Heart left ventricle (tissue), 16 donors: ENCODE results near the gene HOXD9. TPM values are rescaled to one million over a fixed set of nuclear protein-coding genes. Genes with fewer than 3 reads are reported as not detected.

Experiments
- ATAC-seq, 4 donors: fragments of 200-7000 bp; cut with Tn5 transposase; one replicate each; pipeline ENCODE4 v1.9.1; 2020 to 2022; ENCODE audit warnings: moderate library complexity in 4 of 4, mild to moderate bottlenecking in 3 of 4, moderate number of reproducible peaks in 1 of 4
- DNase-seq, 5 donors: peaks; one replicate each; pipeline ENCODE4 v3.0.0-alpha.2; 2020
- H3K27ac ChIP-seq, 12 donors: fragments of 200-600 bp; sonication (generic) in 4 of 12; one replicate each; pipeline versions ENCODE4 v1.5.0 to v1.8.0; 2016 to 2022; ENCODE audit warnings: mild to moderate bottlenecking in 2 of 12
- H3K27me3 ChIP-seq, 9 donors: fragments of 200-600 bp; sonication (generic) in 2 of 9; one replicate each; pipeline versions ENCODE4 v1.5.1 to v1.8.0; 2016 to 2022; ENCODE audit warnings: mild to moderate bottlenecking in 3 of 9
- H3K36me3 ChIP-seq, 9 donors: fragments of 200-600 bp; sonication (generic) in 2 of 9; one replicate each; pipeline versions ENCODE4 v1.5.0 to v1.8.0; 2018 to 2022; ENCODE audit warnings: mild to moderate bottlenecking in 2 of 9
- H3K4me1 ChIP-seq, 12 donors: fragments of 200-600 bp; sonication (generic) in 4 of 12; one replicate each; pipeline versions ENCODE4 v1.5.0 to v1.8.0; 2016 to 2022; ENCODE audit warnings: mild to moderate bottlenecking in 3 of 12
- H3K4me3 ChIP-seq, 12 donors: fragments of 200-600 bp; sonication (generic) in 4 of 12; one replicate each; pipeline versions ENCODE4 v1.5.0 to v1.8.0; 2017 to 2022; ENCODE audit warnings: mild to moderate bottlenecking in 9 of 12, moderate library complexity in 4 of 12
- H3K9me3 ChIP-seq, 12 donors: fragments of 200-600 bp; sonication (generic) in 4 of 12; one replicate each; pipeline versions ENCODE4 v1.5.0 to v1.8.0; 2016 to 2022; ENCODE audit warnings: mild to moderate bottlenecking in 1 of 12
- CTCF ChIP-seq, 12 donors: fragments of 200-600 bp; sonication (generic) in 4 of 12; IDR thresholded peaks; one replicate each; pipeline versions ENCODE4 v1.5.0 to v1.8.0; 2018 to 2022; ENCODE audit warnings: antibody characterized with exemption in 12 of 12, mild to moderate bottlenecking in 5 of 12
- POLR2A ChIP-seq, 2 donors: fragments of 450-650 bp; IDR thresholded peaks; one replicate each; pipeline ENCODE4 v1.6.1; 2017; ENCODE audit warnings: antibody characterized with exemption in 2 of 2, mild to moderate bottlenecking in 2 of 2, moderate library complexity in 2 of 2
- WGBS, 4 donors: extraction: QIAGEN DNeasy Blood & Tissue Kit in 2 of 4; methylation state at CpG; one replicate each; pipeline versions ENCODE4 v1.1.5 to v1.1.7; 2013 to 2018; 5-methylcytosine and 5-hydroxymethylcytosine counted together
- intact Hi-C, 10 donors: fragments of 100-400 bp; cut with DNase I; formaldehyde crosslinking; loops; one replicate each; pipeline versions ENCODE4 v1.11.1 to v1.14.2; 2022
- polyA plus RNA-seq, 2 donors: library from polyadenylated mRNA; stranded (reverse); fragments of 200-250 nt; gene quantifications; one replicate each; pipeline ENCODE4 v1.2.3, GENCODE V29; 2013
- total RNA-seq, 9 donors: library from RNA; depleted of rRNA in 2 of 9; stranded (reverse); fragments of >200 nt in 2 of 9; fragmentation: NEBNext Ultra II Directional in 3 of 9; extraction: Animal tissue kit (Norgen Biotek cat#: 25700) in 3 of 9; gene quantifications; one replicate each; pipeline versions ENCODE4 v1.1.0 to v1.2.4, GENCODE V29; 2016 to 2023
- donor health status: ischemic (EF 13 %, LVEDD 7.1; RV severe dilation, severe dysfunction).
- donor health status: healthy with polysubstance abuse.
- donor health status: DM: no; HTN: yes; CAD: no.
- donor health status: DM: no; HTN: no; CAD: no.
- donor health status: ischemic (EF 25% LVEDD 6.9; RV normal size, moderate dysfunction).
- donor health status: ischemic (EF 25% LVEDD 5.7; RV mildly dilated, moderate dysfunction).
- donor health status: healthy.
- donor health status: DM: yes; HTN: yes; CAD: no.
- donor health status: ischemic (EF 35%, LVEDD 5.7; RV mildly dilated, moderate dysfunction).
- donor health status: nonischemic (EF 11% LVEDD 7.7; RV severe dilation, severe dysfunction).
- donor health status: DM: yes; HTN: yes; CAD: no.
- donor health status: PGD.
- donor health status: ischemic (EF 29% LVEDD 5.4; RV normal size, mild dysfunction).
- donor health status: nonischemic (EF 23%, LVEDD 6.1; RV moderate dilation, normal function).

Gene HOXD9
- total and polyA plus RNA-seq, 11 donors: 0.23 to 0.43 (median 0.40) TPM; not detected in 8

DNA sequence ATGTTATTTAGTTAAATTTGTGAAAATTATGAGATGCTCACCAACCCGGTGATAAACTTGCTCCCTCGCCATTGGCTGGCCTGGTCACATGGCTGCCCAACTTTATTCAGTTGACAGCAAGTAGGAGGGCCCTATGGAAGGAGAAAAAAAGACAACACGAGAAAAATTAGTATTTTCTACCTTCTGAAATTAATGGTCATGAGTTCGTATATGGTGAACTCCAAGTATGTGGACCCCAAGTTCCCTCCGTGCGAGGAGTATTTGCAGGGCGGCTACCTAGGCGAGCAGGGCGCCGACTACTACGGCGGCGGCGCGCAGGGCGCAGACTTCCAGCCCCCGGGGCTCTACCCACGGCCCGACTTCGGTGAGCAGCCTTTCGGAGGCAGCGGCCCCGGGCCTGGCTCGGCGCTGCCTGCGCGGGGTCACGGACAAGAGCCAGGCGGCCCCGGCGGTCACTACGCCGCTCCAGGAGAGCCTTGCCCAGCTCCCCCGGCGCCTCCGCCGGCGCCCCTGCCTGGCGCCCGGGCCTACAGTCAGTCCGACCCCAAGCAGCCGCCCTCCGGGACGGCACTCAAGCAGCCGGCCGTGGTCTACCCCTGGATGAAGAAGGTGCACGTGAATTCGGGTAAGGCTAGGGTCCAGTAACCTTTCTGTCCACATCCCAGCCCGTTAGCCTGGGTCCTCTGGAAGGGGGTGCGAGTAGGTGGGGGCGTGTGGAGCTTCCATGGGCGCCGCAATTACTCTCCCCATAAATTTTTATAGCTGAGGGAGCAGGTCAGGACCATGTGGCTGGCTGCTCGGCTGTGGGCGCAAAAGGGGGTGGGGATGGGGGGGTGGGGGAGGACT lies 29.1 kb downstream of the HOXD9 start, which contains the start of gene HOXD4:
HOXD4 (plus strand) TSS at position 109 of the 846 bp plus-strand sequence; CDS start at position 193, 84 bp downstream.
- WGBS, 4 donors: 4 to 24% (median 17%) methylated on average over 38 to 55 of the region's 55 CpGs
- TF ChIP-seq POLR2A (IDR thresholded peaks at IDR 0.05) (no peak), CTCF (IDR thresholded peaks at IDR 0.05) (no peak)
- peak within 1 kb of the TSS in 10 of 12 donors; percentile 0 to 44 (median 23) for H3K4me3 ChIP-seq
- ATAC-seq (no peak), DNase-seq (no peak)
- peaks cover 0 to 12% (median 0%) of the 10 kb centered on the region in 12 donors for H3K4me1 ChIP-seq
- no peaks in the 10 kb centered on the region for H3K9me3 ChIP-seq
- intact Hi-C loops: loop anchor here in 1 of 10 donors (10.0 kb wide), 1 partner anchor 113 kb away; the partner anchor contains the start of gene MTX2
- peak within 1 kb of the TSS in 3 of 12 donors; percentile 14 to 29 (median 18) for H3K27ac ChIP-seq
- H3K36me3 ChIP-seq: no peaks in the 10 kb centered on the region
- peaks cover 71 to 100% (median 97%) of the 10 kb centered on the region in 9 donors for H3K27me3 ChIP-seq

DNA sequence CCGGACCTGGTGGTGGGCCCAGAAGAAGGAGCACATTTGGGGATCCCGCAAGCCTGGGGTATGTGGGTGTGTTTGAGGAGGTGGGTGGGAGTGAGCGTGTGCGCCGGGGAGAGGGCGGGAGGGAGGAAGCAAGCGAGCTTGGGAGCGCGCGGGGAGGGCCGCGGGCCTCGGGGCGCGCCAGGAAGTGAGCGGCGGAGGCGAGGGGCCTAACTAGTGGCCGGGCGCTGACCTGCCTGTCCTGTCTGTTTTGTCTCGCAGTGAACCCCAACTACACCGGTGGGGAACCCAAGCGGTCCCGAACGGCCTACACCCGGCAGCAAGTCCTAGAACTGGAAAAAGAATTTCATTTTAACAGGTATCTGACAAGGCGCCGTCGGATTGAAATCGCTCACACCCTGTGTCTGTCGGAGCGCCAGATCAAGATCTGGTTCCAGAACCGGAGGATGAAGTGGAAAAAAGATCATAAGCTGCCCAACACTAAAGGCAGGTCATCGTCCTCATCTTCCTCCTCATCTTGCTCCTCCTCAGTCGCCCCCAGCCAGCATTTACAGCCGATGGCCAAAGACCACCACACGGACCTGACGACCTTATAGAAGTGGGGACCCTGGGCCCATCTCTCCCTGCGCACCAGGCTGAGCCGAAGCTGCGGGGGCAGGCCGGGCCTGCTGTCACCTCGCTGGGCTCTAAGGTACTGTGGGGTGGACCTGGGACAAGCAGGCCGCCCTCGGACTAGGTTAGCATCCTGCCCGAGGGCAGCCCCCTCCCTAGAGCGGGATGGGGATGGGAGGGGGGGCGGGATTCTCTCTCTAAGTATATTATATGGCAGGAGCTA lies 30.0 kb downstream of the HOXD9 start:
- intact Hi-C loops: loop anchor here in 1 of 10 donors (10.0 kb wide), 1 partner anchor 112 kb away; the partner anchor contains the start of gene MTX2
- TF ChIP-seq POLR2A (IDR thresholded peaks at IDR 0.05) (no peak), CTCF (IDR thresholded peaks at IDR 0.05) (no peak)
- WGBS, 4 donors: 10 to 25% (median 17%) methylated on average over 46 to 48 of the region's 48 CpGs
- ATAC-seq: no peak
- no peak for DNase-seq
- Histone ChIP-seq H3K4me3 (peak overlapping the region in 5 of 12 donors; percentile 3 to 44 (median 37)), H3K4me1 (peaks cover 0 to 21% (median 6%) of the 10 kb centered on the region in 12 donors), H3K36me3 (no peaks in the 10 kb centered on the region), H3K27ac (peak overlapping the region in 4 of 12 donors; percentile 14 to 29 (median 16)), H3K9me3 (no peaks in the 10 kb centered on the region), H3K27me3 (peaks cover 71 to 100% (median 98%) of the 10 kb centered on the region in 9 donors)

GRCh38 chr2:176154576-176155252 lies 32.2 kb downstream of the HOXD9 start:
- H3K27me3 ChIP-seq: peaks cover 72 to 100% (median 98%) of the 10 kb centered on the region in 9 donors
- no peak overlapping the region for H3K27ac ChIP-seq
- H3K36me3 ChIP-seq: no peaks in the 10 kb centered on the region
- 19 to 48% (median 33%) methylated on average over 11 of the region's 11 CpGs for WGBS, 4 donors
- H3K9me3 ChIP-seq: no peaks in the 10 kb centered on the region
- DNase-seq: no peak
- H3K4me1 ChIP-seq: peaks cover 0 to 35% (median 11%) of the 10 kb centered on the region in 12 donors
- ATAC-seq: no peak
- no peak for TF ChIP-seq POLR2A (IDR thresholded peaks at IDR 0.05)
- TF ChIP-seq CTCF (IDR thresholded peaks at IDR 0.05): no peak
- H3K4me3 ChIP-seq: no peak overlapping the region
- intact Hi-C loops: loop anchor here in 1 of 10 donors (10.0 kb wide), 1 partner anchor 110 kb away; the partner anchor contains the start of gene MTX2
